SK-N-SH treated with all-trans-retinoic acid at 6 μM for 48 hours (cell line): ENCODE results near the gene LGR5.
A peak's percentile ranks its signal among the peaks of the same experiment; 100 is the strongest.

Experiments
- ARNTL ChIP-seq: fragments of 450-650 bp; formaldehyde crosslinking; IDR thresholded peaks from 2 replicates; pipeline ENCODE4 v1.5.0; 2020; ENCODE audit warnings: low read depth, mild to moderate bottlenecking, moderate library complexity, borderline replicate concordance
- CREB5 ChIP-seq: fragments of 250-450 bp; sonication (Bioruptor Pico); IDR thresholded peaks from 2 replicates; pipeline ENCODE4 v1.5.1; 2020; ENCODE audit warnings: low read depth, mild to moderate bottlenecking, moderate library complexity
- CSDC2 ChIP-seq: fragments of 250-450 bp; sonication (Bioruptor Pico); IDR thresholded peaks from 2 replicates; pipeline ENCODE4 v1.5.0; 2020; ENCODE audit warnings: mild to moderate bottlenecking, moderate library complexity
- CSRNP3 ChIP-seq: fragments of 250-450 bp; sonication (Bioruptor Pico); IDR thresholded peaks from 2 replicates; pipeline ENCODE4 v1.5.1; 2021; ENCODE audit warnings: mild to moderate bottlenecking, moderate library complexity
- GLIS3 ChIP-seq: fragments of 250-450 bp; sonication (Bioruptor Pico); IDR thresholded peaks from 2 replicates; pipeline ENCODE4 v1.5.0; 2020; ENCODE audit warnings: mild to moderate bottlenecking, moderate library complexity
- ISL1 ChIP-seq: fragments of 250-450 bp; sonication (Bioruptor Pico); IDR thresholded peaks from 2 replicates; pipeline ENCODE4 v2.1.2; 2022; ENCODE audit warnings: mild to moderate bottlenecking, moderate library complexity
- OSR1 ChIP-seq: fragments of 250-450 bp; sonication (Bioruptor Pico); IDR thresholded peaks from 2 replicates; pipeline ENCODE4 v1.8.0; 2022; ENCODE audit warnings: moderate library complexity, mild to moderate bottlenecking, inconsistent platforms
- PATZ1 ChIP-seq: fragments of 250-450 bp; sonication (Bioruptor Pico); IDR thresholded peaks from 2 replicates; pipeline ENCODE4 v1.8.0; 2020; ENCODE audit warnings: mild to moderate bottlenecking, moderate library complexity, borderline replicate concordance
- PPARA ChIP-seq: fragments of 250-450 bp; sonication (Bioruptor Pico); IDR thresholded peaks from 2 replicates; pipeline ENCODE4 v1.5.0; 2020; ENCODE audit warnings: mild to moderate bottlenecking, borderline replicate concordance
- SNAI2 ChIP-seq: fragments of 250-450 bp; sonication (Bioruptor Pico); IDR thresholded peaks from 2 replicates; pipeline ENCODE4 v1.5.0; 2020; ENCODE audit warnings: mild to moderate bottlenecking, moderate library complexity
- TCF4 ChIP-seq: fragments of 250-450 bp; sonication (Bioruptor Pico); IDR thresholded peaks from 2 replicates; pipeline ENCODE4 v1.8.0; 2021; ENCODE audit warnings: mild to moderate bottlenecking, moderate library complexity, borderline replicate concordance
- ZC3H10 ChIP-seq: fragments of 250-450 bp; sonication (Bioruptor Pico); IDR thresholded peaks from 2 replicates; pipeline ENCODE4 v1.5.1; 2021; ENCODE audit warnings: mild to moderate bottlenecking, moderate library complexity
- ZFP3 ChIP-seq: fragments of 250-450 bp; sonication (Bioruptor Pico); IDR thresholded peaks from 2 replicates; pipeline ENCODE4 v1.5.0; 2020; ENCODE audit warnings: mild to moderate bottlenecking, moderate library complexity
- ZFP30 ChIP-seq: fragments of 450-650 bp; formaldehyde crosslinking; IDR thresholded peaks from 2 replicates; pipeline ENCODE4 v1.5.0; 2022; ENCODE audit warnings: mild to moderate bottlenecking, moderate library complexity

- TF ChIP-seq ARNTL (CRISPR knock-in tag) (no peak), CSRNP3 (CRISPR knock-in tag) (peak; percentile 91), CREB5 (peak; percentile 91), CSDC2 (CRISPR knock-in tag) (no peak), ZC3H10 (CRISPR knock-in tag) (peak; percentile 96), ZFP30 (no peak), PATZ1 (CRISPR knock-in tag) (peak; percentile 87), ISL1 (CRISPR knock-in tag) (peak; percentile 92), PPARA (CRISPR knock-in tag) (no peak), SNAI2 (CRISPR knock-in tag) (peak; percentile 90), TCF4 (peak; percentile 96), ZFP3 (CRISPR knock-in tag) (no peak), GLIS3 (CRISPR knock-in tag) (no peak), OSR1 (CRISPR knock-in tag) (no peak)
Observed at GRCh38 chr12:71558445-71558844, 118.8 kb downstream of the LGR5 start.
